Measurements from ENCODE around the gene ZNF512. TPM values are rescaled to one million over a fixed set of nuclear protein-coding genes. Genes with fewer than 3 reads are reported as not detected.

The ZNF512 gene
- total RNA-seq, 1 experiment from 2014 or later = 61.3 TPM

DNA sequence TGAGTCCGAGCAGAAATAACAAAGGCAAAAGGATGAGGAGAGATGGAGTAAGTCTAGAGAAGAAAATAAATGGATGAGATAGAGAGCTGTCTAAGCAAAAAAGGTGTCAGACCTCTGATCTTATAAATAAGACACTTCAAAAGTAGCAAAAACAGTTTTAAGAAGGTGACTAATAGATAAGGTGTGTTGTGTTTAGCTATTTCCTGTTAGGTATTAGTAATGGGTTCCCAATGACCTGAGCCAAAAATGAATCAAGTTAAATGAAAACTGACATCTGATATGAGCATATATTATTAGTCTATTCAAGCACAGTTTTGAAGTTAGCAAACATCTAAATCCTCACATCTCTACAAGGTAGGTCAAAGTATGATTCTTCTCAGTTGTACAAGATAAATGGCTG lies 69.9 kb downstream of the ZNF512 start:
- TF ChIP-seq EZH2 (IDR thresholded peaks at IDR 0.05; ENCODE audit: borderline replicate concordance, low read depth, low read length, poor library complexity, severe bottlenecking) = no peak
- TF ChIP-seq, protein P1, sequence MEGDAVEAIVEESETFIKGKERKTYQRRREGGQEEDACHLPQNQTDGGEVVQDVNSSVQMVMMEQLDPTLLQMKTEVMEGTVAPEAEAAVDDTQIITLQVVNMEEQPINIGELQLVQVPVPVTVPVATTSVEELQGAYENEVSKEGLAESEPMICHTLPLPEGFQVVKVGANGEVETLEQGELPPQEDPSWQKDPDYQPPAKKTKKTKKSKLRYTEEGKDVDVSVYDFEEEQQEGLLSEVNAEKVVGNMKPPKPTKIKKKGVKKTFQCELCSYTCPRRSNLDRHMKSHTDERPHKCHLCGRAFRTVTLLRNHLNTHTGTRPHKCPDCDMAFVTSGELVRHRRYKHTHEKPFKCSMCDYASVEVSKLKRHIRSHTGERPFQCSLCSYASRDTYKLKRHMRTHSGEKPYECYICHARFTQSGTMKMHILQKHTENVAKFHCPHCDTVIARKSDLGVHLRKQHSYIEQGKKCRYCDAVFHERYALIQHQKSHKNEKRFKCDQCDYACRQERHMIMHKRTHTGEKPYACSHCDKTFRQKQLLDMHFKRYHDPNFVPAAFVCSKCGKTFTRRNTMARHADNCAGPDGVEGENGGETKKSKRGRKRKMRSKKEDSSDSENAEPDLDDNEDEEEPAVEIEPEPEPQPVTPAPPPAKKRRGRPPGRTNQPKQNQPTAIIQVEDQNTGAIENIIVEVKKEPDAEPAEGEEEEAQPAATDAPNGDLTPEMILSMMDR (conservative IDR thresholded peaks at IDR 0.05; ENCODE audit: low read depth, low read length) = no peak
- POLR2A ChIA-PET (ENCODE audit: low non-redundant PET) = no interaction called here
- CTCF ChIA-PET = no interaction called here
- Histone ChIP-seq H3K4me1 (ENCODE audit: insufficient read depth, low read length, poor library complexity, severe bottlenecking) (no peaks in the 10 kb centered on the region), H3K4me3 (ENCODE audit: low read depth, low read length, poor library complexity, severe bottlenecking) (no peak overlapping the region), H3K9me3 (ENCODE audit: low read depth, low read length, poor library complexity, severe bottlenecking) (no peaks in the 10 kb centered on the region), H3K27me3 (replicated peaks; ENCODE audit: insufficient read depth, low read depth, low read length, poor library complexity) (no peaks in the 10 kb centered on the region), H3K36me3 (ENCODE audit: insufficient read depth, low read length, poor library complexity, severe bottlenecking) (peaks cover 79% of the 10 kb centered on the region), H3K27ac (ENCODE audit: low read depth, low read length, poor library complexity, severe bottlenecking) (no peak overlapping the region)
- intact Hi-C loops (cut with micrococcal nuclease; ENCODE audit: unreplicated experiment) = no loop called here
- DNase-seq (ENCODE audit: low spot score) = no peak
- no TSS peak for BruUV-seq (replicated peaks)

DNA sequence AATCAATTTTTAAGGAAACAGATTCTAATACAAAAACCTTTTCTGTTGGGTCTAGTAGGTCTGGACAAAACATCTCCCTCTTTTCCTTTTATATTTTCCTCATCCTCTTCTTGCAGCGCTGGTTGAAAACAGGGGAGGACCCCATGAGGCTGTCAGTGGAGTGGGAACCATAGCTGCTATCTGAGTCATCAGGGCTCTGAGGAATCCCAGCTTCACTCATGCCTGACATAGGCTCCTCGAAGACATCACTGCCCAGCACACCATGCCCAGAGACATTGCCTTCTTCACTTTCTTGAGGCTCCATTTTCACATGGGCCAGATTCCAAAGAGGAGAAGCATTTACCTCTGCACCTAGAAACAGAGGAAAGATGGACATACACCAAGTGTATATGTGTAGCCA lies 70.6 kb downstream of the ZNF512 start:
- CTCF ChIA-PET = no interaction called here
- Histone ChIP-seq H3K4me1 (ENCODE audit: insufficient read depth, low read length, poor library complexity, severe bottlenecking) (no peaks in the 10 kb centered on the region), H3K36me3 (ENCODE audit: insufficient read depth, low read length, poor library complexity, severe bottlenecking) (peaks cover 74% of the 10 kb centered on the region), H3K27me3 (replicated peaks; ENCODE audit: insufficient read depth, low read depth, low read length, poor library complexity) (no peaks in the 10 kb centered on the region), H3K9me3 (ENCODE audit: low read depth, low read length, poor library complexity, severe bottlenecking) (no peaks in the 10 kb centered on the region), H3K27ac (ENCODE audit: low read depth, low read length, poor library complexity, severe bottlenecking) (no peak overlapping the region), H3K4me3 (ENCODE audit: low read depth, low read length, poor library complexity, severe bottlenecking) (no peak overlapping the region)
- intact Hi-C loops (cut with micrococcal nuclease; ENCODE audit: unreplicated experiment) = no loop called here
- TF ChIP-seq, protein P1 (conservative IDR thresholded peaks at IDR 0.05; ENCODE audit: low read depth, low read length) = no peak
- no peak for TF ChIP-seq EZH2 (IDR thresholded peaks at IDR 0.05; ENCODE audit: borderline replicate concordance, low read depth, low read length, poor library complexity, severe bottlenecking)
- POLR2A ChIA-PET (ENCODE audit: low non-redundant PET) = no interaction called here
- no peak for DNase-seq (ENCODE audit: low spot score)
- BruUV-seq (replicated peaks) = no TSS peak

DNA sequence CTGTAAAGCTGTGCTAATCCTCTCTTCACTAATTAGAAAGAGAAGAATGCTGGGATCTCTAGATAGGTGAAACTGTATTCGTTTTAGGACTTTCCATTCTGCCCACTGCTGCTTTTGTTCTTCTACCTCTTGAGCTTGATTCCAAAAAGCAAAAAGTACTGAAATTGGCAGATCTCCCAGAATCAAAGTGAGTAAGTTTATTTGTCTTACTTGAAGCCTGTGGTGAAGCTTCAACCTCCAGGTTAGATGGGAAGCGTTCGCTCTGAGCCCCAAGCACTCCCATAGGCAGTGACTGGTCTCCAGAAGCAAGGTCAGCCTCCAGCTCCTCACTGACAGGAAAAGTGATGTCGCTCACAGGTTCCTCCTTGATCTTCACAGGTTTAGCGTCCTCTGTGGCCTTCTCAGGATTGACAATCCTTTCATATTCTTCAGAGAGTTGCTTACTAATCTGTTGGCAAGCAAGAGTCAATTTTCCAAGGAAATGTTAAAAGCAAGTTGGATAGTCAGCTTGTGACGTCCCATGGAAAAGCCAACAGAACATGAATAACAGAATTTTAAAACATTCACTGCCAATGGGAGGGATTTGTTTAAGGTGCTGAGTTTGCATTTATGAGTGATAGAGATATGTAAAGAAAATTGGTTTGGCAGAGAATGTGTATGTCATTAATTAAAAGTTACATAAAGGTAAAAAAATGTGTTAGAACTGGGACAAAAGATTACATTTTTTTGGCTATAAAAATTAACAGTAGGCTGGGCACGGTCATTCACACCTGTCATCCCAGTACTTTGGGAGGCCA lies 72.5 kb downstream of the ZNF512 start:
- intact Hi-C loops (cut with micrococcal nuclease; ENCODE audit: unreplicated experiment) = no loop called here
- no peaks in the 10 kb centered on the region for H3K27me3 ChIP-seq (replicated peaks; ENCODE audit: insufficient read depth, low read depth, low read length, poor library complexity)
- DNase-seq (ENCODE audit: low spot score) = no peak
- CTCF ChIA-PET = no interaction called here
- no peaks in the 10 kb centered on the region for H3K9me3 ChIP-seq (ENCODE audit: low read depth, low read length, poor library complexity, severe bottlenecking)
- peaks cover 78% of the 10 kb centered on the region for H3K36me3 ChIP-seq (ENCODE audit: insufficient read depth, low read length, poor library complexity, severe bottlenecking)
- BruUV-seq (replicated peaks) = no TSS peak
- H3K27ac ChIP-seq (ENCODE audit: low read depth, low read length, poor library complexity, severe bottlenecking) = no peak overlapping the region
- no peak overlapping the region for H3K4me3 ChIP-seq (ENCODE audit: low read depth, low read length, poor library complexity, severe bottlenecking)
- TF ChIP-seq EZH2 (IDR thresholded peaks at IDR 0.05; ENCODE audit: borderline replicate concordance, low read depth, low read length, poor library complexity, severe bottlenecking) = no peak
- TF ChIP-seq, protein P1 (conservative IDR thresholded peaks at IDR 0.05; ENCODE audit: low read depth, low read length) = no peak
- no peaks in the 10 kb centered on the region for H3K4me1 ChIP-seq (ENCODE audit: insufficient read depth, low read length, poor library complexity, severe bottlenecking)
- POLR2A ChIA-PET (ENCODE audit: low non-redundant PET) = no interaction called here

Measured in A673 (cell line).